Muscle of leg (tissue), 11 donors: ENCODE results near the gene HTR4. TPM values are rescaled to one million over a fixed set of nuclear protein-coding genes. Genes with fewer than 3 reads are reported as not detected.
"Not testable (repeated sequence)": the region's sequence is repeated elsewhere in the genome, so short reads cannot be mapped to it uniquely, and the experiment has no call there.

Source experiments
- DNase-seq: peaks from one replicate; pipeline ENCODE4 v3.0.0; 2013
- H3K27ac ChIP-seq: one replicate; pipeline ENCODE4 v1.5.1; 2013; ENCODE audit warnings: mild to moderate bottlenecking, low read length, control low read depth
- H3K27me3 ChIP-seq: one replicate; pipeline ENCODE4 v1.6.1; 2013; ENCODE audit warnings: low read length; ENCODE audit not compliant: control insufficient read depth, insufficient read depth
- H3K36me3 ChIP-seq: one replicate; pipeline ENCODE4 v1.6.1; 2013; ENCODE audit warnings: low read length; ENCODE audit not compliant: control insufficient read depth, insufficient read depth
- H3K4me1 ChIP-seq: one replicate; pipeline ENCODE4 v1.6.1; 2013; ENCODE audit warnings: low read length; ENCODE audit not compliant: control insufficient read depth, insufficient read depth
- H3K4me3 ChIP-seq: one replicate; pipeline ENCODE4 v1.5.1; 2013; ENCODE audit warnings: low read length, control low read depth
- H3K9me3 ChIP-seq: replicated peaks from 2 replicates; pipeline ENCODE4 v1.6.1; 2013; ENCODE audit warnings: low read depth, low read length; ENCODE audit not compliant: control insufficient read depth
- WGBS: methylation state at CpG from one replicate; pipeline ENCODE4 v1.1.5; 2013; ENCODE audit warnings: missing lambda C conversion rate; ENCODE audit not compliant: insufficient coverage; 5-methylcytosine and 5-hydroxymethylcytosine counted together
- polyA plus RNA-seq, 8 donors: library from polyadenylated mRNA; unstranded; fragments of 120-200 nt; gene quantifications; one replicate each; pipeline versions ENCODE4 v1.2.1 to v1.2.3, GENCODE V29; 2013; ENCODE audit warnings: inconsistent platforms in 1 of 8, low replicate concordance in 1 of 8; ENCODE audit not compliant: insufficient read length in 8 of 8, insufficient read depth in 1 of 8
- total RNA-seq: library from RNA; stranded (reverse); fragments of 120-200 nt; gene quantifications from one replicate; pipeline ENCODE4 v1.2.4, GENCODE V29; 2013

Gene HTR4
- total and polyA plus RNA-seq, 9 donors, result 0.07 TPM; not detected in 8

DNA sequence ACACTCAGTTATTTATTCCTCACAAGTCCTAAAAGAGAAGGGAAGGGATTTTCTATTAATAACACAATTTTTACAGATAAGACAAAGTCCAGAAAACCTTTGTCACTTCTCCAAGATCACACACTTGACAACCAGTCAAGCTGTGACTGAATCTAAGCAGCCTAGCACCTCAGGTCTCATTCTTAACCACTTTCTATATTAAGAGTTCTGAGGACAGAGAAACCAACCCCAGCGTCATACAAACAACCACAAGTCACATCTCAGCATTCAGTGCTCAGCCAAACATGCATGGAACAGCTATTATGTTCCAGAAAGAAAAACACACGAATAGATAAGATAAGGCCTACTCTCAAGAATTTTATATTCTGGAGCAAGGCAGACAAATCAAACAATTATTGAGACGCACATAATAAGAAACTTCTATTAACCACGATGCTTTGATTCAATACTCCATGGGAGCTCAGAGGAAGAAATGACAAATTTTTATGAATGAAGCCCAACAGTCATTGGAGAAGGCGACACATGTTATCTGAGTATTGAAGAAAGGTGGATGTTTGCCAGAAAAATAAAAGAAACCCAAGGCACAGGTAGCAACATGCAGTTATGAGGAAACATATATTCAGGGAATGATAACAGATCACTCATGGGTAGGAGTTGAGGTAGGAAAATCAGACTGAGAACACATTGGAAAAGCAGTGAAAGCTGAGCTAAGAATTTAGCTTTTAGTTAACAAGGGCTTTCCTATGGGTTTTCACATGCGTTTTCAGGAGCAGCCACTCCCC is 113.1 kb downstream of the HTR4 start:
- WGBS, result 88% methylated on average over 1 of the region's 6 CpGs
- peaks cover 4% of the 10 kb centered on the region for H3K9me3 ChIP-seq
- H3K36me3 ChIP-seq, result no peaks in the 10 kb centered on the region
- no peaks in the 10 kb centered on the region for H3K27me3 ChIP-seq
- no peak for DNase-seq
- no peaks in the 10 kb centered on the region for H3K4me1 ChIP-seq
- no peak overlapping the region for H3K27ac ChIP-seq
- no peak overlapping the region for H3K4me3 ChIP-seq

DNA sequence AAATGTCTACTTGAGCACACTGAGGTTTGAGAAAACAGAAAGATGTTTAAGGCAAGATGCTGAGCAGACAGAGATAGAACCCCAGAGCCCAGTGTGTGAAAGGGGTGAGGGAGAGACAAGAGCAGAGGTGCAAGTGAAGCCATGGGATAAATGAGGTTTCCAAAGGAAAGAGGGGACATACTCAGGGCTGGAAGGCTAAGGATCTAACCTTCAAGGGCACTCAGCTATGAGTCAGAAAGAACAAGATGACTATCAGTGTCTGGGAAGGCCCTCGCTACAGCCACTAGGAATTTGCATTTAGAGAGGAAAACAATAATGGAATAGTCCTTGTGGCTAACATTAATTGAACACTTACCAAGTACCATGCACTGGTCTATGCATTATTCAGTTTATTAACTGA is 113.7 kb downstream of the HTR4 start:
- Histone ChIP-seq H3K9me3 (peaks cover 4% of the 10 kb centered on the region), H3K4me1 (no peaks in the 10 kb centered on the region), H3K4me3 (no peak overlapping the region), H3K27ac (no peak overlapping the region), H3K27me3 (no peaks in the 10 kb centered on the region), H3K36me3 (no peaks in the 10 kb centered on the region)
- no peak for DNase-seq
- WGBS, result no CpG with 5 or more reads among the region's 1 CpG

DNA sequence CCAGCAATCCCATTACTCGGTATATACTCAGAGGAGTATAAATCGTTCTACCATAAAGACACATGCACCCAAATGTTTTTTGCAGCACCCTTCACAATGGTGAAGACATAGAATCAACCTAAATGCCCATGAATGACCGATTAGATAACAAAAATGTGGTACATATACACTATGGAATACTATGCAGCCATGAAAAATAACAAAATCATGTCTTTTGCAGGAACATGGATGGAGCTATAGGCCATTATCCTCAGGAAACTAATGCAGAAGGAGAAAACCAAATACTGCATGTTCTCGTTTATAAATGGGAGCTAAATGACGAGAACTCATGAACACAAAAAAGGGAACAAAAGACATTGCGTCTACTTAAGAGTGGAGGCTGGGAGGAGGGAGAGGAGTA is 114.5 kb downstream of the HTR4 start:
- no peaks in the 10 kb centered on the region for H3K27me3 ChIP-seq
- H3K36me3 ChIP-seq, result no peaks in the 10 kb centered on the region
- no peak overlapping the region for H3K4me3 ChIP-seq
- H3K4me1 ChIP-seq, result no peaks in the 10 kb centered on the region
- H3K9me3 ChIP-seq, result peaks cover 4% of the 10 kb centered on the region
- DNase-seq, result no peak
- 100% methylated on average over 1 of the region's 6 CpGs for WGBS
- no peak overlapping the region for H3K27ac ChIP-seq

DNA sequence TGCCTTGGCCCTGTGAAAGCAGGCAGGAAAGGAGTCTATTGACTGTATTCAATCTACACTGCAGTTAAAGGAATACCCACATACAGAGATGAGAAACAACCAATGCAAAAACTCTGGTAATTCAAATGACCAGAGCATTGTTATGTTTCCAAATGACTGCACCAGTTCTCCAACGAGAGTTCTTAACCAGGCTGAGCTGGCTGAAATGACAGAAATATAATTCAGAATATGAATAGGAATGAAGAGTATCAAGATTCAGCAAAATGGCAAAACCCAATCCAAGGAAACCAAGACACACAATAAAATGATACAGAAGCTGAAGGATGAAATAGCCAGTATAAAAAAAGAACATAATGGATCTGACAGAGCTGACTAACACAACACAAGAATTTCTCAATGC is 119.1 kb downstream of the HTR4 start:
- no peaks in the 10 kb centered on the region for H3K27me3 ChIP-seq
- H3K4me1 ChIP-seq, result no peaks in the 10 kb centered on the region
- peaks cover 6% of the 10 kb centered on the region for H3K9me3 ChIP-seq
- H3K27ac ChIP-seq, result no peak overlapping the region
- H3K4me3 ChIP-seq, result no peak overlapping the region
- H3K36me3 ChIP-seq, result no peaks in the 10 kb centered on the region
- DNase-seq, result no peak
- WGBS, result no CpG with 5 or more reads among the region's 1 CpG

DNA sequence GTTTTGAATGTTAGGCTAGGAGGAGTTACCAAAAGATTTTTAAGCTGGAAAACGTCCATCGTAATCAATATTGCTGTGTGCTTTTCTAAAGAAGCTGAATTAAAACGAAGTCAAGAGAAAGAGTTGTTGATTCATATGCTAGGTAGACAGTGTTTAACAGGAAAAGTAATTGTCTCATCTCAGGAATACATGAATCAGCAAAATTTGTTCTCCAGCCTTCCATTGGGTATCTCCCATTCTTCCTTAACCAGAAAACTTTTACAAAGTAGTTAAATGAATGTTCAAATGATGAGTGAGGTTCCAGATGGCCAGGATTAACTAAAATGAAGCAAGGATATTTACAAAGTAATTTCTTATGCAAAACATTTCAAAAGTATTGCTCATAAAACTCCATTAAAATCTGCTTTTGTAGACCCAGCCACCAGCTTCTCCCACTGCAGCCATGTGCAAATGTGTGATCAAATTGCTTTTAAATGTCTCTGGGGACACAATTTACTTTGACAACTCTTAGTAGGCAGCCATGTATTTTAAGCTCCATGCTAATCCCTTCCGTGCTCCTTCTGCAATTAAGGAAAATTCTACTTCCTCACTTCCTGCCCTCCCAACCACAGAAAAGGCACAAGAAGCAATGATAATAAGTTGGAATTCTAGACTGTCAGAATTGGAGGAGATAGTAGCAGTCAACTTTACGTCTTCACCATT is 121.2 kb downstream of the HTR4 start:
- Histone ChIP-seq H3K27ac (no peak overlapping the region), H3K4me3 (no peak overlapping the region), H3K4me1 (no peaks in the 10 kb centered on the region), H3K27me3 (no peaks in the 10 kb centered on the region), H3K9me3 (peaks cover 6% of the 10 kb centered on the region), H3K36me3 (no peaks in the 10 kb centered on the region)
- DNase-seq, result no peak
- WGBS, result no CpG with 5 or more reads among the region's 5 CpGs

DNA sequence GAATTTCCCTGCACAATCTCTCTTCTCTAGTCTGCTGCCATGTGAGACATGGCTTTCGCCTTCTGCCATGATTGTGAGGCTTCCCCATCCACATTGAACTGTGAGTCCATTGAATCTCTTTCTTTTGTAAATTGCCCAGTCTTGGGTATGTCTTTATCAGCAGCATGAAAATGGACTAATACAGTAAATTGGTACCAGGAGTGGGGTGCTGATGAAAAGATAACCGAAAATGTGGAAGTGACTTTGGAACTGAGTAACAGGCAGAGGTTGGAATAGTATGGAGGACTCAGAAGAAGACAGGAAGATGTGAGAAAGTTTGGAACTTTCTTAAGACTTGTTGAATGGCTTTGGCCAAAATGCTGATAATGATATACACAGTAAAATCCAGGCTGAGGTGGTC is 124.9 kb downstream of the HTR4 start:
- DNase-seq, H3K9me3 ChIP-seq, H3K4me1 ChIP-seq, H3K27ac ChIP-seq, H3K27me3 ChIP-seq, H3K36me3 ChIP-seq, H3K4me3 ChIP-seq: not testable (repeated sequence)
- 85% methylated on average over 1 of the region's 2 CpGs for WGBS

DNA sequence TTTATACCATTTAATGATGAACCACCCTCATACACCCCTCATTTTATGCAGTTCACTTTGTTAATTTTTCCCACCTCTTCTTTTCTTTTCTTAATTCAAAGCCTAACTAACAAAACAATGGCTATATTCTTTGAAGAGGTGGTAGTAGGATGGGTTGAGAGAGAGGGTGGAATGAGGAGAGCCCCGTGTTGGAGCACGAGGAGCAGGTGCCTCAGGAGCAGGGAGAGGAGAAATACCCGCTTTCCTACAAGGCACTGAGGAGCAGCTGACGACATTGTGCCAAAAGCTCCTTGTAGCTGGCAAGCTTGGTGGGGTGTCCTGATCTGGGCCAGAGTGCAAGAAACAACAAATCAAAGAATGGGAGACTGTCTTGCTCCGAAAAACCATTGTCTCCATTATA is 129.6 kb downstream of the HTR4 start:
- H3K27me3 ChIP-seq, result no peaks in the 10 kb centered on the region
- H3K36me3 ChIP-seq, result no peaks in the 10 kb centered on the region
- no peak for DNase-seq
- H3K4me1 ChIP-seq, result no peaks in the 10 kb centered on the region
- no peak overlapping the region for H3K27ac ChIP-seq
- H3K9me3 ChIP-seq, result peaks cover 2% of the 10 kb centered on the region
- no peak overlapping the region for H3K4me3 ChIP-seq
- WGBS, result 85% methylated on average over 4 of the region's 5 CpGs

DNA sequence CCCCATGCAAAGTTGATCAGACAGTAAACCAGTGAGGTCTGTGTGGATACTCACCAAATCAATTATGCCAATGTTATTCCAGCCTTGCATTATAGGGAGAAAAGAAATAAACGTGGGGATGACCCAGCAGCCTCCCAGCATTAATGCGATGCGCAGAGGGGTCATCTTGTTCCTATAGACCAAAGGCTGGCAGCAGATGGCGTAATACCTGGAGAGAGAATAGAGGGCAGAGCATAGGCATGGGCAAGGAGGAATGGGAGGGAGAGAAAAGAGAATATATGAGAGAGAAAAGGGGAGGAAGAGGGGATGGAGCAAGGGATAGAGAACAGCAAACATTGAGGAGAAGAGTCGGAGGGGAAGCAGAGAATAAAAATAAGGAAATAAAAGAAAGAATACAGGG is 131.2 kb downstream of the HTR4 start:
- no peaks in the 10 kb centered on the region for H3K9me3 ChIP-seq
- 76% methylated on average over 5 of the region's 5 CpGs for WGBS
- no peaks in the 10 kb centered on the region for H3K36me3 ChIP-seq
- H3K4me3 ChIP-seq, result no peak overlapping the region
- H3K27me3 ChIP-seq, result no peaks in the 10 kb centered on the region
- no peaks in the 10 kb centered on the region for H3K4me1 ChIP-seq
- H3K27ac ChIP-seq, result no peak overlapping the region
- DNase-seq, result no peak

DNA sequence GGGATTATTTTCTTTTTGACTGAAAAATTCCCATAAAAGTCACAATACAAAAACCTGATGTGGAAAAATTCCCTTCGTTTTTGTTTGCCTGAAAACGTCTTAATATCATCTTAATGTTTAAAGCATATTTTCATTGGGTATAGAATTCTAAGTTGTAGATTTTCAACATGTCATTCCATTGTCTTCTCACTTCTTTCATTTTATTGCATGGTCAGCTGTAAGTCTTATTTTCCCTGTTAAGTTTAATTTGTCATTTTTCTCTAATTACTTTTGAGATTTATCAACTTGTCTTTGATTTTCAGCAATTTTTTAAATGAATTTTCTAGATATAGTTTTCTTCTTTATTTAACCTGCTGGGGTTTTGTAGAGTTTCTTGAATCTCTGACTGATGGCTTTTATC is 138.9 kb downstream of the HTR4 start:
- Histone ChIP-seq H3K4me3 (no peak overlapping the region), H3K36me3 (no peaks in the 10 kb centered on the region), H3K9me3 (no peaks in the 10 kb centered on the region), H3K4me1 (no peaks in the 10 kb centered on the region), H3K27me3 (no peaks in the 10 kb centered on the region), H3K27ac (no peak overlapping the region)
- no peak for DNase-seq
- WGBS, result no CpG with 5 or more reads among the region's 2 CpGs

DNA sequence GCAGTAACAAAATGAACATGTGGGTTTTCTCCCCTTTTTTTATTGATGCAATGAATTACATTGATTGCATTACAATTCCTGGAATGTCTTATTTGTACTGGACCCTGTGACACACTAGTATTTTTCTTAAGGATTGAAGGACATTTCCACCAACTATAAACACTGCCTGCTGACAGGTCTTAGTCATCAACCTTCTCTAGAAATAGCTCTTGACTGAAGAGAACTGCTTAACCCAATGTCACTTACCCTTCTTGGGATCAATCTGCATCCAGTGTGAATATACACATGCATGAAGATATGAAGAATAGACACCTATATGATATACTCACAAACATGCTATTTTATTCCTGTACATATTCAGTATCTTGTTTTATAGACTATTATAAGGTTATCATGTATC is 140.0 kb downstream of the HTR4 start:
- no peak for DNase-seq

More for the DNA sequence above, 140.0 kb downstream of the HTR4 start:
- no peak overlapping the region for H3K4me3 ChIP-seq
- no peaks in the 10 kb centered on the region for H3K9me3 ChIP-seq
- no peaks in the 10 kb centered on the region for H3K36me3 ChIP-seq
- no peak overlapping the region for H3K27ac ChIP-seq
- no peaks in the 10 kb centered on the region for H3K27me3 ChIP-seq
- no peaks in the 10 kb centered on the region for H3K4me1 ChIP-seq
